ENCODE data around the gene DOK6.

- TF ChIP-seq SIN3A (IDR thresholded peaks at IDR 0.05; ENCODE audit: borderline replicate concordance, insufficient read depth, low read length) (no peak), FOXP2 (optimal IDR thresholded peaks at IDR 0.05; ENCODE audit: borderline replicate concordance, extremely low read depth, extremely low read length, insufficient read depth) (no peak)
These were observed 158.9 kb downstream of the DOK6 start for GRCh38 chr18:69559604-69560003.

Measured in PFSK-1 (cell line).